Caco-2 (cell line): ENCODE measurements around the gene IGSF21. TPM values are rescaled to one million over a fixed set of nuclear protein-coding genes. Genes with fewer than 3 reads are reported as not detected.

Experiments used
- BruUV-seq: library from RNA; stranded (reverse); fragments of 400-500 nt; replicated peaks from 2 replicates; lab custom pipeline; 2021; lab: Mats Ljungman, UMichigan
- CTCF ChIA-PET: fragments of 300-600 bp; sonication (Branson Sonifier 250); formaldehyde crosslinking; loops from one replicate; lab custom pipeline; 2022; ENCODE audit warnings: antibody characterized with exemption; lab: Charles Lee
- POLR2A ChIA-PET: fragments of 300-600 bp; sonication (Branson Sonifier 250); formaldehyde crosslinking; loops from one replicate; lab custom pipeline; 2022; ENCODE audit warnings: antibody characterized with exemption; lab: Charles Lee
- DNase-seq, 2 experiments: peaks; one replicate each; pipeline versions ENCODE4 v3.0.0 to v3.0.0-alpha.2; 2020 to 2022
- H3K27me3 ChIP-seq: replicated peaks from 2 replicates; pipeline ENCODE4 v1.6.0; 2011; ENCODE audit warnings: low read length; ENCODE audit not compliant: control insufficient read depth, insufficient read depth
- H3K36me3 ChIP-seq: 2 replicates; pipeline ENCODE4 v1.5.1; 2011; ENCODE audit warnings: low read length; ENCODE audit not compliant: control insufficient read depth, insufficient read depth
- H3K4me1 ChIP-seq: fragments of 250-450 bp; sonication (Bioruptor Pico); 2 replicates; pipeline ENCODE4 v1.5.1; 2020; ENCODE audit warnings: mild to moderate bottlenecking
- H3K4me3 ChIP-seq: 2 replicates; pipeline ENCODE4 v1.5.1; 2011; ENCODE audit warnings: low read depth, mild to moderate bottlenecking, control low read depth, low read length
- H3K9me3 ChIP-seq: fragments of 250-450 bp; sonication (Bioruptor Pico); 2 replicates; pipeline ENCODE4 v1.5.1; 2020; ENCODE audit warnings: mild to moderate bottlenecking, moderate library complexity
- H3K27ac Mint-ChIP-seq: one replicate; pipeline ENCODE4 v1.8.0; 2022; ENCODE audit warnings: mixed read lengths; ENCODE audit not compliant: unreplicated experiment
- H3K27me3 Mint-ChIP-seq: one replicate; pipeline ENCODE4 v1.8.0; 2022; ENCODE audit warnings: mixed read lengths; ENCODE audit not compliant: insufficient read depth, unreplicated experiment
- H3K36me3 Mint-ChIP-seq: one replicate; pipeline ENCODE4 v1.8.0; 2022; ENCODE audit warnings: mild to moderate bottlenecking, mixed read lengths; ENCODE audit not compliant: insufficient read depth, unreplicated experiment
- H3K4me1 Mint-ChIP-seq: one replicate; pipeline ENCODE4 v1.8.0; 2022; ENCODE audit warnings: low read depth, mixed read lengths; ENCODE audit not compliant: unreplicated experiment
- H3K4me3 Mint-ChIP-seq: one replicate; pipeline ENCODE4 v1.8.0; 2022; ENCODE audit warnings: mild to moderate bottlenecking, moderate library complexity, mixed read lengths; ENCODE audit not compliant: unreplicated experiment
- H3K9me3 Mint-ChIP-seq: one replicate; pipeline ENCODE4 v1.8.0; 2022; ENCODE audit warnings: mixed read lengths; ENCODE audit not compliant: unreplicated experiment
- CTCF ChIP-seq, 2 experiments: fragments of 200-600 bp in 1 of 2; IDR thresholded peaks; 1 replicate in 1 of 2; 2 replicates in 1 of 2; pipeline versions ENCODE4 v1.5.1 to v1.8.0; 2011 to 2022; ENCODE audit warnings: antibody characterized with exemption in 1 of 2, control low read depth in 1 of 2, inconsistent platforms in 1 of 2, low read depth in 1 of 2, low read length in 1 of 2, mild to moderate bottlenecking in 1 of 2, moderate library complexity in 1 of 2; ENCODE audit not compliant: insufficient read depth in 1 of 2, severe bottlenecking in 1 of 2, unreplicated experiment in 1 of 2
- intact Hi-C: fragments of 100-400 bp; cut with micrococcal nuclease; formaldehyde crosslinking; loops from one replicate; pipeline ENCODE4 v1.10.0; 2022; ENCODE audit not compliant: unreplicated experiment
- total RNA-seq: library from RNA; stranded (reverse); gene quantifications from 2 replicates; pipeline ENCODE4 v1.2.3, GENCODE V29; 2022

Gene IGSF21
- total RNA-seq, 1 experiment from 2014 or later, result not detected

- no peaks in the 10 kb centered on the region for H3K9me3 ChIP-seq
- no peak overlapping the region for H3K27ac Mint-ChIP-seq
- H3K4me1 Mint-ChIP-seq, result no peaks in the 10 kb centered on the region
- DNase-seq, result no peak
- intact Hi-C loops, result no loop called here
- no peaks in the 10 kb centered on the region for H3K36me3 Mint-ChIP-seq
- BruUV-seq, result no TSS peak
- no peaks in the 10 kb centered on the region for H3K36me3 ChIP-seq
- TF ChIP-seq CTCF (IDR thresholded peaks at IDR 0.05; ENCODE audit: insufficient read depth in 1 of 2, low read depth in 1 of 2, low read length in 1 of 2, severe bottlenecking in 1 of 2, unreplicated experiment in 1 of 2), result no peak
- H3K27me3 Mint-ChIP-seq, result peaks cover 4% of the 10 kb centered on the region
- no peaks in the 10 kb centered on the region for H3K4me1 ChIP-seq
- H3K4me3 ChIP-seq, result no peak overlapping the region
- H3K27me3 ChIP-seq, result no peaks in the 10 kb centered on the region
- CTCF ChIA-PET, result no interaction called here
- H3K9me3 Mint-ChIP-seq, result no peaks in the 10 kb centered on the region
- POLR2A ChIA-PET, result no interaction called here
- H3K4me3 Mint-ChIP-seq, result no peak overlapping the region
These were observed 290.0 kb downstream of the IGSF21 start for GRCh38 chr1:18397641-18398040.

DNA sequence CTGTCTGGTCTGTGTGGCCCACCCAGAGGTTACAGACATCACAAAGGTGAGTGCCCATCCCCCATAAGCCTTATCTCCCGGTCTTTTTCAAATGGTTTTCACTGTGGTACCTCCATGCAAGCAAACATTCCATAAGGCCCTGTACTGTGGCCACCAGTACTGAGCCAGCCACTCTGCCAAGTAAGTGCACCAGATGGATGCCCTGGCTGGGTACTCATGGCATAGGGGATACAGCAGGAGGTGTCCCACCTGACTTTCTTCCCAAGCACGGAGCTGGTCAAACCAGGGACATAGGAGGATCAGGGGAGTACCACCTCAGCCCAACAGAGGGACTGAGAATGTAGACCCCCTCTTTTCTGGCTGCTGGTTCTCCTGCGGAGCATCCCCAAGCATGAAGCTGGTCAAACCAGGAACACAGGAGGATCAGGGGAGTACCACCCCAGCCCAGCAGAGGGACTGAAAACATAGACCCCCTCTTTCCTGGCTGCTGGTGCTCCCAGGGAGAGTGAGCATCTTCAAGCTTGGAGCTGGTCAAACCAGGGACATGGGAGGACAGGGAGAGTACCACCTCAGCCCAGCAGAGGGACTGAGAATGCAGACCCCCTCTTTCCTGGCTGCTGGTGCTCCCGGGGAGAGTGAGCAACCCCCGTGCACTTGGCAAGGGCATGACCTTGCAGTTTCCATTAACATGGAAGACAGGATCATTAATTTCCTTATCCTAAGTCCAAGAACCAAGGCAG, 291.4 kb downstream of the IGSF21 start:
- BruUV-seq, result no TSS peak
- no peak for DNase-seq
- no peak overlapping the region for H3K4me3 Mint-ChIP-seq
- Histone ChIP-seq H3K4me1 (no peaks in the 10 kb centered on the region), H3K27me3 (no peaks in the 10 kb centered on the region), H3K4me3 (no peak overlapping the region), H3K9me3 (no peaks in the 10 kb centered on the region), H3K36me3 (no peaks in the 10 kb centered on the region)
- POLR2A ChIA-PET, result no interaction called here
- CTCF ChIA-PET, result interaction anchor here (0.6 kb wide), 1 partner anchor 297 kb away, joined by 3 read pairs; no protein-coding TSS in a partner anchor
- peaks cover 6% of the 10 kb centered on the region for H3K27me3 Mint-ChIP-seq
- no peaks in the 10 kb centered on the region for H3K36me3 Mint-ChIP-seq
- no peak overlapping the region for H3K27ac Mint-ChIP-seq
- intact Hi-C loops, result no loop called here
- TF ChIP-seq CTCF (IDR thresholded peaks at IDR 0.05; ENCODE audit: insufficient read depth in 1 of 2, low read depth in 1 of 2, low read length in 1 of 2, severe bottlenecking in 1 of 2, unreplicated experiment in 1 of 2), result no peak
- no peaks in the 10 kb centered on the region for H3K4me1 Mint-ChIP-seq
- no peaks in the 10 kb centered on the region for H3K9me3 Mint-ChIP-seq

GRCh38 chr1:18400347-18401102, 292.9 kb downstream of the IGSF21 start:
- H3K4me1 Mint-ChIP-seq, result no peaks in the 10 kb centered on the region
- H3K4me3 Mint-ChIP-seq, result no peak overlapping the region
- H3K36me3 ChIP-seq, result no peaks in the 10 kb centered on the region
- CTCF ChIA-PET, result interaction anchor here (0.6 to 0.7 kb wide), 2 partner anchors 169 to 1969 kb away, joined by 3 read pairs; no protein-coding TSS in a partner anchor
- no peaks in the 10 kb centered on the region for H3K9me3 Mint-ChIP-seq
- no peak overlapping the region for H3K4me3 ChIP-seq
- intact Hi-C loops, result no loop called here
- TF ChIP-seq CTCF (IDR thresholded peaks at IDR 0.05; ENCODE audit: insufficient read depth in 1 of 2, low read depth in 1 of 2, low read length in 1 of 2, severe bottlenecking in 1 of 2, unreplicated experiment in 1 of 2), result no peak
- H3K27me3 Mint-ChIP-seq, result peaks cover 3% of the 10 kb centered on the region
- H3K27me3 ChIP-seq, result no peaks in the 10 kb centered on the region
- no peaks in the 10 kb centered on the region for H3K36me3 Mint-ChIP-seq
- POLR2A ChIA-PET, result no interaction called here
- H3K4me1 ChIP-seq, result no peaks in the 10 kb centered on the region
- no peaks in the 10 kb centered on the region for H3K9me3 ChIP-seq
- BruUV-seq, result no TSS peak
- no peak overlapping the region for H3K27ac Mint-ChIP-seq
- DNase-seq, result no peak
